Liver (tissue), 9 donors: ENCODE data around the gene SMARCC2. TPM values are rescaled to one million over a fixed set of nuclear protein-coding genes. Genes with fewer than 3 reads are reported as not detected.

Experiments
- DNase-seq: peaks from one replicate; pipeline ENCODE4 v3.0.0-alpha.2; 2017; ENCODE audit warnings: low spot score
- H3K27ac ChIP-seq, 2 donors: one replicate each; pipeline ENCODE4 v1.7.0; 2013; ENCODE audit warnings: inconsistent platforms in 2 of 2, low read length in 2 of 2, control low read depth in 1 of 2, low read depth in 1 of 2, mild to moderate bottlenecking in 1 of 2
- H3K27me3 ChIP-seq, 4 donors: one replicate each; pipeline versions ENCODE4 v1.6.1 to v1.7.0; 2013; ENCODE audit warnings: low read length in 3 of 4, inconsistent platforms in 1 of 4, mild to moderate bottlenecking in 1 of 4, moderate library complexity in 1 of 4; ENCODE audit not compliant: control insufficient read depth in 4 of 4, insufficient read depth in 4 of 4
- H3K36me3 ChIP-seq, 4 donors: one replicate each; pipeline versions ENCODE4 v1.6.1 to v1.7.0; 2013; ENCODE audit warnings: low read length in 3 of 4, mild to moderate bottlenecking in 3 of 4, low read depth in 1 of 4, moderate library complexity in 1 of 4; ENCODE audit not compliant: control insufficient read depth in 4 of 4, insufficient read depth in 3 of 4
- H3K4me1 ChIP-seq, 4 donors: one replicate each; pipeline versions ENCODE4 v1.6.1 to v1.7.0; 2013; ENCODE audit warnings: low read length in 3 of 4, mild to moderate bottlenecking in 3 of 4, moderate library complexity in 1 of 4; ENCODE audit not compliant: control insufficient read depth in 4 of 4, insufficient read depth in 4 of 4
- H3K4me3 ChIP-seq, 3 donors: one replicate each; pipeline versions ENCODE4 v1.6.1 to v1.7.0; 2013; ENCODE audit warnings: low read length in 3 of 3, control low read depth in 1 of 3, low read depth in 1 of 3, mild to moderate bottlenecking in 1 of 3
- H3K9ac ChIP-seq, 2 donors: one replicate each; pipeline ENCODE4 v1.7.0; 2013; ENCODE audit warnings: low read length in 2 of 2, mild to moderate bottlenecking in 2 of 2, moderate library complexity in 2 of 2, control low read depth in 1 of 2, low read depth in 1 of 2
- H3K9me3 ChIP-seq, 4 donors: one replicate each; pipeline versions ENCODE4 v1.6.1 to v1.7.0; 2013; ENCODE audit warnings: low read length in 3 of 4; ENCODE audit not compliant: control insufficient read depth in 4 of 4
- EGR1 ChIP-seq, 2 donors: IDR thresholded peaks; 2 replicates each; pipeline ENCODE4 v1.6.1; 2016 to 2018; ENCODE audit warnings: antibody characterized with exemption in 2 of 2, low read depth in 2 of 2
- FOXA1 ChIP-seq: IDR thresholded peaks from 2 replicates; pipeline ENCODE4 v1.6.1; 2016; ENCODE audit warnings: antibody characterized with exemption
- FOXA2 ChIP-seq: IDR thresholded peaks from 2 replicates; pipeline ENCODE4 v1.6.1; 2016; ENCODE audit warnings: antibody characterized with exemption
- GABPA ChIP-seq, 2 donors: IDR thresholded peaks in 1 of 2; conservative IDR thresholded peaks in 1 of 2; 2 replicates each; pipeline ENCODE4 v1.6.1; 2016; ENCODE audit warnings: antibody characterized with exemption in 2 of 2, mild to moderate bottlenecking in 1 of 2, moderate library complexity in 1 of 2
- HNF4A ChIP-seq, 2 donors: conservative IDR thresholded peaks; 2 replicates each; pipeline ENCODE4 v1.6.1; 2016; ENCODE audit warnings: antibody characterized with exemption in 2 of 2, mild to moderate bottlenecking in 2 of 2
- HNF4G ChIP-seq: IDR thresholded peaks from 2 replicates; pipeline ENCODE4 v1.6.1; 2016; ENCODE audit warnings: antibody characterized with exemption
- JUND ChIP-seq, 2 donors: IDR thresholded peaks; 2 replicates each; pipeline ENCODE4 v1.6.1; 2016; ENCODE audit warnings: antibody characterized with exemption in 2 of 2
- NR2F2 ChIP-seq: IDR thresholded peaks from 2 replicates; pipeline ENCODE4 v1.6.1; 2016; ENCODE audit warnings: antibody characterized with exemption
- RAD21 ChIP-seq, 2 donors: IDR thresholded peaks; 2 replicates each; pipeline ENCODE4 v1.6.1; 2016; ENCODE audit warnings: antibody characterized with exemption in 2 of 2, mild to moderate bottlenecking in 2 of 2
- RXRA ChIP-seq, 2 donors: IDR thresholded peaks; 2 replicates each; pipeline ENCODE4 v1.6.1; 2017 to 2018; ENCODE audit warnings: antibody characterized with exemption in 2 of 2, mild to moderate bottlenecking in 1 of 2
- SP1 ChIP-seq: IDR thresholded peaks from 2 replicates; pipeline ENCODE4 v1.6.1; 2018; ENCODE audit warnings: antibody characterized with exemption, mild to moderate bottlenecking
- TAF1 ChIP-seq: conservative IDR thresholded peaks from 2 replicates; pipeline ENCODE4 v1.6.1; 2016; ENCODE audit warnings: antibody characterized with exemption, mild to moderate bottlenecking
- YY1 ChIP-seq: IDR thresholded peaks from 2 replicates; pipeline ENCODE4 v1.6.1; 2016; ENCODE audit warnings: antibody characterized with exemption, mild to moderate bottlenecking
- WGBS: extraction: QIAGEN DNeasy Blood & Tissue Kit; methylation state at CpG from one replicate; pipeline ENCODE4 v1.1.7; 2013; 5-methylcytosine and 5-hydroxymethylcytosine counted together
- polyA plus RNA-seq, 2 donors: library from polyadenylated mRNA; stranded (reverse) in 1 of 2; unstranded in 1 of 2; fragments of 200-250 nt in 1 of 2; fragments of >200 nt in 1 of 2; fragmentation: Nextera tagmentation in 1 of 2; extraction: Ambion mirVana in 1 of 2; gene quantifications; one replicate each; pipeline versions ENCODE4 v1.2.1 to v1.2.3, GENCODE V29; 2013 to 2015
- total RNA-seq, 2 donors: library from RNA; depleted of rRNA; stranded (reverse); fragments of >200 nt; gene quantifications; one replicate each; pipeline ENCODE4 v1.2.3, GENCODE V29; 2014
- TF ChIP-seq, protein P1 (sequence below): fragments of 150-350 bp; IDR thresholded peaks from 2 replicates; pipeline ENCODE4 v1.5.1; 2017; ENCODE audit warnings: improper control_type of control experiment, low read depth, low read length; ENCODE audit not compliant: missing input control
- TF ChIP-seq, protein P2 (sequence below): IDR thresholded peaks from 2 replicates; pipeline ENCODE4 v1.6.1; 2016; ENCODE audit warnings: antibody characterized with exemption
- TF ChIP-seq, protein P3 (sequence below): IDR thresholded peaks from 2 replicates; pipeline ENCODE4 v1.6.1; 2016; ENCODE audit warnings: antibody characterized with exemption
- TF ChIP-seq, protein P4 (sequence below): IDR thresholded peaks from 2 replicates; pipeline ENCODE4 v1.6.1; 2016; ENCODE audit warnings: antibody characterized with exemption
- TF ChIP-seq, protein P5 (sequence below): IDR thresholded peaks from 2 replicates; pipeline ENCODE4 v1.6.1; 2016; ENCODE audit warnings: antibody characterized with exemption, mild to moderate bottlenecking
- donor health status: healthy.
- donor health status: healthy.
- donor health status: healthy.
- donor health status: healthy.
- donor health status: healthy.

The SMARCC2 gene
- total and polyA plus RNA-seq, 4 donors: 12.8 to 24.8 (median 22.5) TPM

DNA sequence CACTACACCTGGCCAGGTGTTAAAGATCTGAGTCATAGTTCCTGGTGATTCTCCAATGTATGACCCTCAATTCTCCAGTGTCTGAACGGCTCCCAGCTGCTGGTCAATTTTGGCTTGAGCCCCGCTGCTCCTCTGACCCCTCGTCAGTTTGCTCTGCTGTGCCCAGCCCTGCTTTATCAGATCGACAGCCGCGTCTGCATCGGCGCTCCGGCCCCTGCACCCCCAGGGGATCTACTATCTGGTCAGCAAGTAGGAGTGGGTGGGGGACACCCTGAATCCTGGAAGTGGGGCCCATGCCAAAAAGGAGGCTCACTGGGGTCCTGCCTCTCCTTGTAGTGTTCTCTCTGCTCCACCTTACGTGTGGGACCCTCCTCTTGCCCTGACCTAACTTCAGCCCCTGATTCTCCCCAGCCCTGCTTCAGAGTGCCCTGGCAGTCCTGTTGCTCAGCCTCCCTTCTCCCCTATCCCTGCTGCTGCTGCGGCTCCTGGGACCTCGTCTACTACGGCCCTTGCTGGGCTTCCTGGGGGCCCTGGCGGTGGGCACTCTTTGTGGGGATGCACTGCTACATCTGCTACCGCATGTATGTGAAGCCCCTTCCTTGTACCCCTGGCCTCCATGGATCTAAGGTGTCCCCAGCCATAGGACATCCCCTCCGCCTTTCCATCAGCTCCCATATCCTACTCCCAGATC is 45.6 kb upstream of the SMARCC2 start:
- peaks cover 0 to 27% (median 7%) of the 10 kb centered on the region in 4 donors for H3K36me3 ChIP-seq
- no peak overlapping the region for H3K4me3 ChIP-seq
- H3K9me3 ChIP-seq: no peaks in the 10 kb centered on the region
- H3K4me1 ChIP-seq: peaks cover 0 to 36% (median 26%) of the 10 kb centered on the region in 4 donors
- no peak overlapping the region for H3K27ac ChIP-seq
- no peak for TF ChIP-seq SP1
- TF ChIP-seq, protein P1, sequence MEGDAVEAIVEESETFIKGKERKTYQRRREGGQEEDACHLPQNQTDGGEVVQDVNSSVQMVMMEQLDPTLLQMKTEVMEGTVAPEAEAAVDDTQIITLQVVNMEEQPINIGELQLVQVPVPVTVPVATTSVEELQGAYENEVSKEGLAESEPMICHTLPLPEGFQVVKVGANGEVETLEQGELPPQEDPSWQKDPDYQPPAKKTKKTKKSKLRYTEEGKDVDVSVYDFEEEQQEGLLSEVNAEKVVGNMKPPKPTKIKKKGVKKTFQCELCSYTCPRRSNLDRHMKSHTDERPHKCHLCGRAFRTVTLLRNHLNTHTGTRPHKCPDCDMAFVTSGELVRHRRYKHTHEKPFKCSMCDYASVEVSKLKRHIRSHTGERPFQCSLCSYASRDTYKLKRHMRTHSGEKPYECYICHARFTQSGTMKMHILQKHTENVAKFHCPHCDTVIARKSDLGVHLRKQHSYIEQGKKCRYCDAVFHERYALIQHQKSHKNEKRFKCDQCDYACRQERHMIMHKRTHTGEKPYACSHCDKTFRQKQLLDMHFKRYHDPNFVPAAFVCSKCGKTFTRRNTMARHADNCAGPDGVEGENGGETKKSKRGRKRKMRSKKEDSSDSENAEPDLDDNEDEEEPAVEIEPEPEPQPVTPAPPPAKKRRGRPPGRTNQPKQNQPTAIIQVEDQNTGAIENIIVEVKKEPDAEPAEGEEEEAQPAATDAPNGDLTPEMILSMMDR: no peak
- no peak for TF ChIP-seq FOXA1
- TF ChIP-seq, protein P2, sequence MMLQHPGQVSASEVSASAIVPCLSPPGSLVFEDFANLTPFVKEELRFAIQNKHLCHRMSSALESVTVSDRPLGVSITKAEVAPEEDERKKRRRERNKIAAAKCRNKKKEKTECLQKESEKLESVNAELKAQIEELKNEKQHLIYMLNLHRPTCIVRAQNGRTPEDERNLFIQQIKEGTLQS: no peak
- TF ChIP-seq, protein P3, sequence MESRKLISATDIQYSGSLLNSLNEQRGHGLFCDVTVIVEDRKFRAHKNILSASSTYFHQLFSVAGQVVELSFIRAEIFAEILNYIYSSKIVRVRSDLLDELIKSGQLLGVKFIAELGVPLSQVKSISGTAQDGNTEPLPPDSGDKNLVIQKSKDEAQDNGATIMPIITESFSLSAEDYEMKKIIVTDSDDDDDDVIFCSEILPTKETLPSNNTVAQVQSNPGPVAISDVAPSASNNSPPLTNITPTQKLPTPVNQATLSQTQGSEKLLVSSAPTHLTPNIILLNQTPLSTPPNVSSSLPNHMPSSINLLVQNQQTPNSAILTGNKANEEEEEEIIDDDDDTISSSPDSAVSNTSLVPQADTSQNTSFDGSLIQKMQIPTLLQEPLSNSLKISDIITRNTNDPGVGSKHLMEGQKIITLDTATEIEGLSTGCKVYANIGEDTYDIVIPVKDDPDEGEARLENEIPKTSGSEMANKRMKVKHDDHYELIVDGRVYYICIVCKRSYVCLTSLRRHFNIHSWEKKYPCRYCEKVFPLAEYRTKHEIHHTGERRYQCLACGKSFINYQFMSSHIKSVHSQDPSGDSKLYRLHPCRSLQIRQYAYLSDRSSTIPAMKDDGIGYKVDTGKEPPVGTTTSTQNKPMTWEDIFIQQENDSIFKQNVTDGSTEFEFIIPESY: no peak
- no peak for TF ChIP-seq HNF4A (conservative IDR thresholded peaks at IDR 0.05)
- no peak for TF ChIP-seq TAF1
- no peak for TF ChIP-seq RXRA (IDR thresholded peaks at IDR 0.05)
- TF ChIP-seq YY1: no peak
- TF ChIP-seq HNF4G: no peak
- no peak for TF ChIP-seq RAD21 (IDR thresholded peaks at IDR 0.05)
- no peak for TF ChIP-seq FOXA2
- no peak for TF ChIP-seq NR2F2
- TF ChIP-seq GABPA (IDR thresholded peaks at IDR 0.05 in 1 of 2, conservative IDR thresholded peaks at IDR 0.05 in 1 of 2): no peak
- TF ChIP-seq JUND (IDR thresholded peaks at IDR 0.05): no peak
- TF ChIP-seq, protein P4, sequence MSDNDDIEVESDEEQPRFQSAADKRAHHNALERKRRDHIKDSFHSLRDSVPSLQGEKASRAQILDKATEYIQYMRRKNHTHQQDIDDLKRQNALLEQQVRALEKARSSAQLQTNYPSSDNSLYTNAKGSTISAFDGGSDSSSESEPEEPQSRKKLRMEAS: no peak
- TF ChIP-seq EGR1 (IDR thresholded peaks at IDR 0.05; ENCODE audit: low read depth in 2 of 2): no peak
- TF ChIP-seq, protein P5, sequence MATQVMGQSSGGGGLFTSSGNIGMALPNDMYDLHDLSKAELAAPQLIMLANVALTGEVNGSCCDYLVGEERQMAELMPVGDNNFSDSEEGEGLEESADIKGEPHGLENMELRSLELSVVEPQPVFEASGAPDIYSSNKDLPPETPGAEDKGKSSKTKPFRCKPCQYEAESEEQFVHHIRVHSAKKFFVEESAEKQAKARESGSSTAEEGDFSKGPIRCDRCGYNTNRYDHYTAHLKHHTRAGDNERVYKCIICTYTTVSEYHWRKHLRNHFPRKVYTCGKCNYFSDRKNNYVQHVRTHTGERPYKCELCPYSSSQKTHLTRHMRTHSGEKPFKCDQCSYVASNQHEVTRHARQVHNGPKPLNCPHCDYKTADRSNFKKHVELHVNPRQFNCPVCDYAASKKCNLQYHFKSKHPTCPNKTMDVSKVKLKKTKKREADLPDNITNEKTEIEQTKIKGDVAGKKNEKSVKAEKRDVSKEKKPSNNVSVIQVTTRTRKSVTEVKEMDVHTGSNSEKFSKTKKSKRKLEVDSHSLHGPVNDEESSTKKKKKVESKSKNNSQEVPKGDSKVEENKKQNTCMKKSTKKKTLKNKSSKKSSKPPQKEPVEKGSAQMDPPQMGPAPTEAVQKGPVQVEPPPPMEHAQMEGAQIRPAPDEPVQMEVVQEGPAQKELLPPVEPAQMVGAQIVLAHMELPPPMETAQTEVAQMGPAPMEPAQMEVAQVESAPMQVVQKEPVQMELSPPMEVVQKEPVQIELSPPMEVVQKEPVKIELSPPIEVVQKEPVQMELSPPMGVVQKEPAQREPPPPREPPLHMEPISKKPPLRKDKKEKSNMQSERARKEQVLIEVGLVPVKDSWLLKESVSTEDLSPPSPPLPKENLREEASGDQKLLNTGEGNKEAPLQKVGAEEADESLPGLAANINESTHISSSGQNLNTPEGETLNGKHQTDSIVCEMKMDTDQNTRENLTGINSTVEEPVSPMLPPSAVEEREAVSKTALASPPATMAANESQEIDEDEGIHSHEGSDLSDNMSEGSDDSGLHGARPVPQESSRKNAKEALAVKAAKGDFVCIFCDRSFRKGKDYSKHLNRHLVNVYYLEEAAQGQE: no peak
- WGBS: 59% methylated on average over 16 of the region's 16 CpGs
- no peaks in the 10 kb centered on the region for H3K27me3 ChIP-seq
- no peak overlapping the region for H3K9ac ChIP-seq
- no peak for DNase-seq
